Body of pancreas (tissue), 4 donors: ENCODE data around the gene SRPK2. TPM values are rescaled to one million over a fixed set of nuclear protein-coding genes. Genes with fewer than 3 reads are reported as not detected.

Experiments
- ATAC-seq: fragments of 150-250 bp; one replicate; pipeline ENCODE4 v1.9.1; 2016
- DNase-seq, 4 donors: peaks; one replicate each; pipeline ENCODE4 v3.0.0-alpha.2; 2019
- H3K27ac ChIP-seq, 4 donors: fragments of 200-600 bp; sonication (generic); 1 replicate in 3 of 4; 2 replicates in 1 of 4; pipeline versions ENCODE4 v1.5.1 to v1.6.1; 2016 to 2019; ENCODE audit warnings: mild to moderate bottlenecking in 1 of 4, mixed read lengths in 1 of 4, moderate library complexity in 1 of 4
- H3K27me3 ChIP-seq, 2 donors: fragments of 200-600 bp; sonication (generic); one replicate each; pipeline ENCODE4 v1.6.0; 2016; ENCODE audit warnings: mild to moderate bottlenecking in 1 of 2
- H3K36me3 ChIP-seq, 2 donors: fragments of 200-600 bp; sonication (generic); replicated peaks in 1 of 2; 2 replicates each; pipeline ENCODE4 v1.5.1; 2016; ENCODE audit warnings: low read depth in 2 of 2; ENCODE audit not compliant: insufficient read depth in 1 of 2
- H3K4me1 ChIP-seq: fragments of 200-600 bp; sonication (generic); one replicate; pipeline ENCODE4 v1.6.0; 2016
- H3K4me3 ChIP-seq, 2 donors: fragments of 200-600 bp; sonication (generic); 1 replicate in 1 of 2; 2 replicates in 1 of 2; pipeline ENCODE4 v1.5.1; 2016 to 2019
- H3K9me3 ChIP-seq, 3 donors: fragments of 200-600 bp; sonication (generic); 1 replicate in 2 of 3; 2 replicates in 1 of 3; pipeline ENCODE4 v1.5.1; 2016
- CTCF ChIP-seq, 7 experiments: fragments of 450-650 bp in 4 of 7; fragments of 200-600 bp in 3 of 7; sonication (generic) in 3 of 7; IDR thresholded peaks; one replicate each; pipeline ENCODE4 v1.5.1; 2016 to 2019; ENCODE audit warnings: antibody characterized with exemption in 7 of 7
- POLR2A ChIP-seq, 3 donors: fragments of 450-650 bp; IDR thresholded peaks; one replicate each; pipeline ENCODE4 v1.6.1; 2016; ENCODE audit warnings: antibody characterized with exemption in 3 of 3, mild to moderate bottlenecking in 2 of 3
- WGBS, 2 donors: methylation state at CpG; one replicate each; pipeline ENCODE4 v1.1.5; 2017; 5-methylcytosine and 5-hydroxymethylcytosine counted together
- intact Hi-C: fragments of 100-400 bp; cut with DNase I; formaldehyde crosslinking; loops from one replicate; pipeline ENCODE4 v1.15.1; 2023
- total RNA-seq, 2 donors: library from RNA; depleted of rRNA; stranded (reverse); fragments of >200 nt; gene quantifications; one replicate each; pipeline ENCODE4 v1.1.0, GENCODE V29; 2016

The SRPK2 gene
- total RNA-seq, 2 donors from 2014 or later: 23.4 to 31.1 TPM

GRCh38 chr7:105215821-105216220, 172.9 kb downstream of the SRPK2 start:
- H3K27me3 ChIP-seq: no peaks in the 10 kb centered on the region
- peaks cover 12% of the 10 kb centered on the region for H3K4me1 ChIP-seq

GRCh38 chr7:105215182-105215581, 173.5 kb downstream of the SRPK2 start:
- H3K4me1 ChIP-seq: peaks cover 18% of the 10 kb centered on the region
- WGBS, 2 donors: 86% methylated on average over 4 of the region's 4 CpGs

More at GRCh38 chr7:105215821-105216220, 172.9 kb downstream of the SRPK2 start:
- no peaks in the 10 kb centered on the region for H3K9me3 ChIP-seq
- 70 to 82% methylated on average over 1 of the region's 1 CpG for WGBS, 2 donors
- DNase-seq (no peak), ATAC-seq (no peak)
- intact Hi-C loops: no loop called here
- TF ChIP-seq CTCF (IDR thresholded peaks at IDR 0.05): no peak
- no peak for TF ChIP-seq POLR2A (IDR thresholded peaks at IDR 0.05)
- no peak overlapping the region for H3K4me3 ChIP-seq
- H3K36me3 ChIP-seq: no peaks in the 10 kb centered on the region
- no peak overlapping the region for H3K27ac ChIP-seq

GRCh38 chr7:105213611-105214010, 175.1 kb downstream of the SRPK2 start:
- no peak overlapping the region for H3K27ac ChIP-seq

More at GRCh38 chr7:105215182-105215581, 173.5 kb downstream of the SRPK2 start:
- DNase-seq (no peak), ATAC-seq (no peak)
- intact Hi-C loops: no loop called here
- H3K27ac ChIP-seq: no peak overlapping the region
- no peaks in the 10 kb centered on the region for H3K9me3 ChIP-seq
- H3K4me3 ChIP-seq: no peak overlapping the region
- no peaks in the 10 kb centered on the region for H3K36me3 ChIP-seq
- H3K27me3 ChIP-seq: no peaks in the 10 kb centered on the region
- no peak for TF ChIP-seq CTCF (IDR thresholded peaks at IDR 0.05)

GRCh38 chr7:105212212-105212611, 176.5 kb downstream of the SRPK2 start:
- Histone ChIP-seq H3K9me3 (no peaks in the 10 kb centered on the region), H3K27me3 (no peaks in the 10 kb centered on the region), H3K36me3 (no peaks in the 10 kb centered on the region), H3K4me1 (peaks cover 16% of the 10 kb centered on the region), H3K27ac (no peak overlapping the region), H3K4me3 (no peak overlapping the region)
- intact Hi-C loops: no loop called here
- TF ChIP-seq CTCF (IDR thresholded peaks at IDR 0.05) (no peak), POLR2A (IDR thresholded peaks at IDR 0.05) (no peak)
- DNase-seq: no peak
- no peak for ATAC-seq
- WGBS, 2 donors: 52 to 60% methylated on average over 1 of the region's 1 CpG

More at GRCh38 chr7:105213611-105214010, 175.1 kb downstream of the SRPK2 start:
- Histone ChIP-seq H3K36me3 (no peaks in the 10 kb centered on the region), H3K4me3 (no peak overlapping the region), H3K27me3 (no peaks in the 10 kb centered on the region), H3K9me3 (no peaks in the 10 kb centered on the region), H3K4me1 (peaks cover 16% of the 10 kb centered on the region)
- DNase-seq: no peak
- intact Hi-C loops: no loop called here
- no peak for TF ChIP-seq CTCF (IDR thresholded peaks at IDR 0.05)
- no peak for TF ChIP-seq POLR2A (IDR thresholded peaks at IDR 0.05)
- WGBS, 2 donors: 62 to 72% methylated on average over 2 of the region's 2 CpGs
- no peak for ATAC-seq

- 31 to 34% methylated on average over 5 of the region's 5 CpGs for WGBS, 2 donors
- ATAC-seq (peak; percentile 79), DNase-seq (peak; percentile 39 to 68 (median 58))
- no peaks in the 10 kb centered on the region for H3K36me3 ChIP-seq
- H3K4me1 ChIP-seq: peaks cover 16% of the 10 kb centered on the region
- H3K4me3 ChIP-seq: no peak overlapping the region
- TF ChIP-seq CTCF (IDR thresholded peaks at IDR 0.05): peak in 1 of 7 experiments; percentile 23
- TF ChIP-seq POLR2A (IDR thresholded peaks at IDR 0.05): no peak
- intact Hi-C loops: no loop called here
- H3K27me3 ChIP-seq: no peaks in the 10 kb centered on the region
- H3K27ac ChIP-seq: peak overlapping the region in 3 of 4 donors; percentile 6 to 76 (median 73)
- H3K9me3 ChIP-seq: no peaks in the 10 kb centered on the region
Observed at GRCh38 chr7:105210721-105211205, 178.0 kb downstream of the SRPK2 start.
